ENCODE results near the gene SLC7A1. TPM values are rescaled to one million over a fixed set of nuclear protein-coding genes. Genes with fewer than 3 reads are reported as not detected.

Gene SLC7A1
- total RNA-seq, 4 donors from 2014 or later = 26.8 to 44.2 (median 37.5) TPM

GRCh38 chr13:29527511-29527910 is 68.0 kb downstream of the SLC7A1 start:
- DNase-seq = no peak
- H3K27me3 ChIP-seq = no peaks in the 10 kb centered on the region
- no peaks in the 10 kb centered on the region for H3K9me3 ChIP-seq
- no peaks in the 10 kb centered on the region for H3K4me1 ChIP-seq
- no peak overlapping the region for H3K27ac ChIP-seq
- H3K4me3 ChIP-seq = no peak overlapping the region
- H3K36me3 ChIP-seq = peaks cover 0 to 62% (median 0%) of the 10 kb centered on the region in 3 donors
- TF ChIP-seq CTCF (IDR thresholded peaks at IDR 0.05) = no peak
- no peak for TF ChIP-seq POLR2A (IDR thresholded peaks at IDR 0.05)

- Histone ChIP-seq H3K9me3 (no peaks in the 10 kb centered on the region), H3K27ac (no peak overlapping the region), H3K36me3 (peaks cover 0 to 61% (median 0%) of the 10 kb centered on the region in 3 donors), H3K4me1 (no peaks in the 10 kb centered on the region), H3K4me3 (no peak overlapping the region), H3K27me3 (no peaks in the 10 kb centered on the region)
- TF ChIP-seq CTCF (IDR thresholded peaks at IDR 0.05) (no peak), POLR2A (IDR thresholded peaks at IDR 0.05) (no peak)
- peak in 1 of 3 donors; percentile 33 for DNase-seq
Observed at GRCh38 chr13:29526741-29527140, 68.7 kb downstream of the SLC7A1 start.

GRCh38 chr13:29525757-29526156 is 69.7 kb downstream of the SLC7A1 start:
- Histone ChIP-seq H3K9me3 (no peaks in the 10 kb centered on the region), H3K27me3 (no peaks in the 10 kb centered on the region), H3K4me1 (no peaks in the 10 kb centered on the region), H3K27ac (no peak overlapping the region), H3K36me3 (peaks cover 0 to 61% (median 0%) of the 10 kb centered on the region in 3 donors), H3K4me3 (no peak overlapping the region)
- DNase-seq = peak in 1 of 3 donors; percentile 8
- TF ChIP-seq CTCF (IDR thresholded peaks at IDR 0.05) = no peak
- no peak for TF ChIP-seq POLR2A (IDR thresholded peaks at IDR 0.05)

- H3K27ac ChIP-seq = no peak overlapping the region
- H3K36me3 ChIP-seq = peaks cover 0 to 67% (median 0%) of the 10 kb centered on the region in 3 donors
- no peaks in the 10 kb centered on the region for H3K9me3 ChIP-seq
- H3K4me1 ChIP-seq = no peaks in the 10 kb centered on the region
- no peak overlapping the region for H3K4me3 ChIP-seq
- TF ChIP-seq POLR2A (IDR thresholded peaks at IDR 0.05) = no peak
- no peak for TF ChIP-seq CTCF (IDR thresholded peaks at IDR 0.05)
- H3K27me3 ChIP-seq = no peaks in the 10 kb centered on the region
- no peak for DNase-seq
Observed at GRCh38 chr13:29524641-29525040, 70.8 kb downstream of the SLC7A1 start.

- no peaks in the 10 kb centered on the region for H3K4me1 ChIP-seq
- peaks cover 0 to 62% (median 0%) of the 10 kb centered on the region in 3 donors for H3K36me3 ChIP-seq
- no peak overlapping the region for H3K4me3 ChIP-seq
- no peak overlapping the region for H3K27ac ChIP-seq
- no peak for TF ChIP-seq POLR2A (IDR thresholded peaks at IDR 0.05)
- TF ChIP-seq CTCF (IDR thresholded peaks at IDR 0.05) = no peak
- no peaks in the 10 kb centered on the region for H3K9me3 ChIP-seq
- peak in 1 of 3 donors; percentile 36 for DNase-seq
- no peaks in the 10 kb centered on the region for H3K27me3 ChIP-seq
Observed at GRCh38 chr13:29524176-29524575, 71.3 kb downstream of the SLC7A1 start.
